SU-DHL-6 (cell line): Measurements from ENCODE around the gene KRT37.

ENCODE experiments used
- EZH2phosphoT487 ChIP-seq: fragments of 200-600 bp; sonication (generic), shearing (Covaris generic); conservative IDR thresholded peaks from 2 replicates; pipeline ENCODE4 v1.6.1; 2018; ENCODE audit warnings: mild to moderate bottlenecking, antibody characterized with exemption, low read length, moderate library complexity, mixed read lengths
- TF ChIP-seq, protein P1 (sequence below): fragments of 200-600 bp; sonication (generic); IDR thresholded peaks from one replicate; pipeline ENCODE4 v1.5.1; 2017; ENCODE audit warnings: antibody characterized with exemption, mild to moderate bottlenecking, low read length, moderate library complexity; ENCODE audit not compliant: insufficient read depth, poor library complexity, severe bottlenecking

DNA sequence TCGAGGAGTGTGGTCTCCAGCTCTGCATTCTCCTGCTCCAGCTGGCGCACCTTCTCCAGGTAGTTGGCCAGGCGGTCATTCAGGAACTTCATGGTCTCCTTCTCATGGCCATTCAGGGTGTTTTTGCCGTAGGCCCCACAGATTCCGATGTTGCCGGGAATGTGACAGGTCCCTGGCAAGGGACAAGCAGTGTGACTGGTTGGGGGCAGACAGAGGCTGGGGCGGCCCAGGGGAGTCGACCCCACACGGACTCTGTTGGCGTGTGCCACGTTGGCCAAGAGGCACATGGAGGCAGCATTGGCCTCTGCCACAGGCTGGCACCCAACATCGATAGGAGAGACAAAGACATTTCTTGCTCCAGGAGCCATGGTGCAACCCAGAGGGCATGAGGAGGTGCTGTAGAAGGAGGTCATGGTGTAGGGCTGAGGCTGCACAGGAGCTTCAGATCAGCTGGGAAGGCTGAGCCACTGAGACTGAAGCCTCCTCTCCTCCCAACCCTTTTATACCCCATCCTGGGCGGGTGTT lies at the start of gene KRT37:
- TF ChIP-seq, protein P1, sequence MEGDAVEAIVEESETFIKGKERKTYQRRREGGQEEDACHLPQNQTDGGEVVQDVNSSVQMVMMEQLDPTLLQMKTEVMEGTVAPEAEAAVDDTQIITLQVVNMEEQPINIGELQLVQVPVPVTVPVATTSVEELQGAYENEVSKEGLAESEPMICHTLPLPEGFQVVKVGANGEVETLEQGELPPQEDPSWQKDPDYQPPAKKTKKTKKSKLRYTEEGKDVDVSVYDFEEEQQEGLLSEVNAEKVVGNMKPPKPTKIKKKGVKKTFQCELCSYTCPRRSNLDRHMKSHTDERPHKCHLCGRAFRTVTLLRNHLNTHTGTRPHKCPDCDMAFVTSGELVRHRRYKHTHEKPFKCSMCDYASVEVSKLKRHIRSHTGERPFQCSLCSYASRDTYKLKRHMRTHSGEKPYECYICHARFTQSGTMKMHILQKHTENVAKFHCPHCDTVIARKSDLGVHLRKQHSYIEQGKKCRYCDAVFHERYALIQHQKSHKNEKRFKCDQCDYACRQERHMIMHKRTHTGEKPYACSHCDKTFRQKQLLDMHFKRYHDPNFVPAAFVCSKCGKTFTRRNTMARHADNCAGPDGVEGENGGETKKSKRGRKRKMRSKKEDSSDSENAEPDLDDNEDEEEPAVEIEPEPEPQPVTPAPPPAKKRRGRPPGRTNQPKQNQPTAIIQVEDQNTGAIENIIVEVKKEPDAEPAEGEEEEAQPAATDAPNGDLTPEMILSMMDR, result no peak
- TF ChIP-seq EZH2phosphoT487, result no peak
